A549 (cell line): Measurements from ENCODE around the gene GKN1. TPM values are rescaled to one million over a fixed set of nuclear protein-coding genes. Genes with fewer than 3 reads are reported as not detected.
A peak's percentile ranks its signal among the peaks of the same experiment; 100 is the strongest.

Experiments used
- ATAC-seq, 2 experiments: fragments of 200-7000 bp in 1 of 2; fragments of >200 bp in 1 of 2; cut with Nextera tagmentation in 1 of 2; cut with Tn5 transposase in 1 of 2; 3 replicates each; pipeline versions ENCODE4 v1.8.0 to v1.9.1; 2018 to 2020; ENCODE audit warnings: mild to moderate bottlenecking in 1 of 2, moderate library complexity in 1 of 2
- CTCF ChIA-PET: fragments of 300-600 bp; sonication (Branson Sonifier 250); formaldehyde crosslinking; extraction: SDS; loops from one replicate; lab custom pipeline; 2021; ENCODE audit warnings: antibody characterized with exemption, inconsistent platforms; lab: Yijun Ruan, JAX
- POLR2A ChIA-PET: fragments of 350-600 bp; formaldehyde crosslinking; extraction: SDS; loops from one replicate; lab custom pipeline; 2021; ENCODE audit warnings: antibody characterized with exemption, inconsistent platforms; lab: Yijun Ruan, JAX
- DNase-seq, 2 experiments: peaks; one replicate each; pipeline versions ENCODE4 v3.0.0 to v3.0.0-alpha.2; 2011 to 2016; ENCODE audit warnings: low read depth in 1 of 2, low spot score in 1 of 2
- FAIRE-seq: peaks from 2 replicates; lab custom pipeline; 2011; peaks lifted over from hg19 to GRCh38; lab: Jason Lieb, UNC
- H3K27ac ChIP-seq, 2 experiments: fragments of >200 bp; sonication (Bioruptor Twin); formaldehyde crosslinking; 3 replicates each; pipeline ENCODE4 v1.5.1; 2016 to 2017
- H3K4me1 ChIP-seq: fragments of >200 bp; sonication (Bioruptor Twin); formaldehyde crosslinking; 3 replicates; pipeline ENCODE4 v1.6.1; 2016
- H3K4me2 ChIP-seq: fragments of >200 bp; sonication (Bioruptor Twin); formaldehyde crosslinking; 3 replicates; pipeline ENCODE4 v1.6.1; 2016
- H3K4me3 ChIP-seq: fragments of >200 bp; sonication (Bioruptor Twin); formaldehyde crosslinking; 3 replicates; pipeline ENCODE4 v1.5.1; 2016
- H3K9me3 ChIP-seq: fragments of >200 bp; sonication (Bioruptor Twin); formaldehyde crosslinking; 3 replicates; pipeline ENCODE4 v1.6.1; 2016
- ATOH8 ChIP-seq: fragments of 250-450 bp; sonication (Bioruptor Pico); IDR thresholded peaks from 2 replicates; pipeline ENCODE4 v1.5.0; 2020; ENCODE audit warnings: low read depth, mild to moderate bottlenecking, moderate library complexity
- CHD2 ChIP-seq: fragments of 150-350 bp; IDR thresholded peaks from 2 replicates; pipeline ENCODE4 v1.6.1; 2014; ENCODE audit warnings: low read length; ENCODE audit not compliant: partially characterized antibody
- ESRRA ChIP-seq: fragments of 150-350 bp; IDR thresholded peaks from 2 replicates; pipeline ENCODE4 v1.6.1; 2014; ENCODE audit warnings: mild to moderate bottlenecking, low read length, borderline replicate concordance
- FOSB ChIP-seq: fragments of 250-450 bp; sonication (Bioruptor Pico); IDR thresholded peaks from 2 replicates; pipeline ENCODE4 v1.5.0; 2020; ENCODE audit warnings: mild to moderate bottlenecking, moderate library complexity
- FOSL2 ChIP-seq, 2 experiments: fragments of 450-650 bp in 1 of 2; fragments of >200 bp in 1 of 2; sonication (Bioruptor Twin) in 1 of 2; formaldehyde crosslinking; IDR thresholded peaks; 2 replicates each; pipeline versions ENCODE4 v1.5.0 to v1.6.1; 2016 to 2020; ENCODE audit warnings: mild to moderate bottlenecking in 1 of 2, moderate library complexity in 1 of 2
- FOXS1 ChIP-seq: fragments of 250-450 bp; sonication (Bioruptor Pico); IDR thresholded peaks from 2 replicates; pipeline ENCODE4 v1.5.0; 2020; ENCODE audit warnings: mild to moderate bottlenecking, moderate library complexity
- HDAC2 ChIP-seq: fragments of 200-600 bp; sonication (generic); IDR thresholded peaks from 2 replicates; pipeline ENCODE4 v1.6.1; 2016
- HOXA7 ChIP-seq: fragments of 250-450 bp; sonication (Bioruptor Pico); IDR thresholded peaks from 2 replicates; pipeline ENCODE4 v1.5.0; 2020; ENCODE audit warnings: mild to moderate bottlenecking, moderate library complexity
- HOXB13 ChIP-seq: fragments of 250-450 bp; sonication (Bioruptor Pico); IDR thresholded peaks from 2 replicates; pipeline ENCODE4 v1.5.0; 2020; ENCODE audit warnings: low read depth, mild to moderate bottlenecking, moderate library complexity
- KDM5A ChIP-seq: fragments of 200-600 bp; sonication (generic); IDR thresholded peaks from 2 replicates; pipeline ENCODE4 v1.6.1; 2016; ENCODE audit warnings: antibody characterized with exemption, mild to moderate bottlenecking
- MAFK ChIP-seq: fragments of 450-650 bp; IDR thresholded peaks from 2 replicates; pipeline ENCODE4 v1.6.1; 2014; ENCODE audit not compliant: partially characterized antibody
- NPAS2 ChIP-seq: fragments of 250-450 bp; sonication (Bioruptor Pico); IDR thresholded peaks from 2 replicates; pipeline ENCODE4 v1.8.0; 2022; ENCODE audit warnings: mild to moderate bottlenecking, moderate library complexity, borderline replicate concordance
- NR3C1 ChIP-seq: fragments of >200 bp; sonication (Bioruptor Twin); formaldehyde crosslinking; IDR thresholded peaks from 3 replicates; pipeline ENCODE4 v1.6.1; 2017
- PBX3 ChIP-seq: IDR thresholded peaks from 2 replicates; pipeline ENCODE4 v1.6.1; 2012
- POLR2A ChIP-seq: IDR thresholded peaks from 2 replicates; pipeline ENCODE4 v1.6.1; 2012; ENCODE audit warnings: mild to moderate bottlenecking, low read length
- POLR2AphosphoS2 ChIP-seq: conservative IDR thresholded peaks from 2 replicates; pipeline ENCODE4 v1.6.1; 2012; ENCODE audit warnings: low read length, improper control_type of control experiment, inconsistent platforms
- RAD21 ChIP-seq, 2 experiments: fragments of >200 bp in 1 of 2; sonication (Bioruptor Twin) in 1 of 2; formaldehyde crosslinking in 1 of 2; IDR thresholded peaks in 1 of 2; conservative IDR thresholded peaks in 1 of 2; 2 replicates in 1 of 2; 3 replicates in 1 of 2; pipeline ENCODE4 v1.6.1; 2012 to 2018; ENCODE audit warnings: inconsistent platforms in 1 of 2
- RARB ChIP-seq: fragments of 250-450 bp; sonication (Bioruptor Pico); IDR thresholded peaks from 2 replicates; pipeline ENCODE4 v1.8.0; 2021; ENCODE audit warnings: mild to moderate bottlenecking, moderate library complexity
- RCOR1 ChIP-seq: fragments of 150-350 bp; IDR thresholded peaks from 2 replicates; pipeline ENCODE4 v1.6.1; 2014; ENCODE audit warnings: antibody characterized with exemption, low read length, low read depth
- RFX5 ChIP-seq: fragments of 450-650 bp; IDR thresholded peaks from 2 replicates; pipeline ENCODE4 v1.7.1; 2014; ENCODE audit warnings: antibody characterized with exemption, mild to moderate bottlenecking, moderate library complexity
- RNF2 ChIP-seq: fragments of 200-600 bp; sonication (generic); IDR thresholded peaks from 2 replicates; pipeline ENCODE4 v1.6.1; 2016; ENCODE audit warnings: low read depth, mild to moderate bottlenecking, antibody characterized with exemption, moderate library complexity, borderline replicate concordance
- SMC3 ChIP-seq: fragments of >200 bp; sonication (Bioruptor Twin); formaldehyde crosslinking; IDR thresholded peaks from 3 replicates; pipeline ENCODE4 v1.6.1; 2018; ENCODE audit warnings: inconsistent platforms
- SREBF2 ChIP-seq: fragments of 450-650 bp; IDR thresholded peaks from 2 replicates; pipeline ENCODE4 v1.6.1; 2014; ENCODE audit warnings: mild to moderate bottlenecking, moderate library complexity
- TFCP2L1 ChIP-seq: fragments of 250-450 bp; sonication (Bioruptor Pico); IDR thresholded peaks from 2 replicates; pipeline ENCODE4 v1.5.0; 2021; ENCODE audit warnings: mild to moderate bottlenecking
- TP53 ChIP-seq: fragments of 250-450 bp; sonication (Bioruptor Pico); IDR thresholded peaks from 2 replicates; pipeline ENCODE4 v1.5.0; 2021; ENCODE audit warnings: mild to moderate bottlenecking, moderate library complexity
- ZC3H11A ChIP-seq: fragments of 450-650 bp; IDR thresholded peaks from 2 replicates; pipeline ENCODE4 v1.6.1; 2014; ENCODE audit warnings: antibody characterized with exemption, mild to moderate bottlenecking
- ZNF302 ChIP-seq: fragments of 250-450 bp; sonication (Bioruptor Pico); IDR thresholded peaks from 2 replicates; pipeline ENCODE4 v1.9.0; 2021; ENCODE audit warnings: inconsistent platforms, mild to moderate bottlenecking, moderate library complexity
- WGBS: methylation state at CpG from one replicate; pipeline ENCODE4 v1.1.6; 2017; ENCODE audit errors: missing lambda C conversion rate; 5-methylcytosine and 5-hydroxymethylcytosine counted together
- polyA plus RNA-seq, 4 experiments: library from polyadenylated mRNA; depleted of rRNA in 3 of 4; stranded (reverse); fragments of >200 nt; fragmentation: RNase III in 1 of 4; extraction: RNeasy Plus Mini Kit Qiagen cat#74134 plus additional on column Dnase treatment in 1 of 4; gene quantifications; 2 replicates in 3 of 4; 3 replicates in 1 of 4; pipeline ENCODE4 v1.2.3, GENCODE V29; 2011 to 2017
- TF ChIP-seq, protein P1 (sequence below): IDR thresholded peaks from 2 replicates; pipeline ENCODE4 v1.6.1; 2012

GKN1 gene
- polyA plus RNA-seq, 2 of the 4 experiments (the other 2 are of a cell fraction), result 0.35 to 0.45 TPM

GRCh38 chr2:68995916-68996315 lies 21.5 kb downstream of the GKN1 start:
- H3K27ac ChIP-seq, result peak overlapping the region in 1 of 2 experiments; percentile 25; a peak in 1 of 6 replicates
- peak overlapping the region; percentile 19; the same call in 1 of the 3 replicates for H3K4me2 ChIP-seq
- peak in 1 of 2 experiments; percentile 40; a peak in 2 of 6 replicates for ATAC-seq
- CTCF ChIA-PET, result interaction anchor here (0.6 to 2.8 kb wide), 6 partner anchors 11 to 732 kb away, joined by 3 to 17 read pairs (median 4); partner anchors contain the start of gene ANTXR1
- H3K4me3 ChIP-seq, result no peak overlapping the region
- peaks cover 9% of the 10 kb centered on the region; the same call in 1 of the 3 replicates for H3K9me3 ChIP-seq
- 22% methylated on average over 3 of the region's 3 CpGs for WGBS
- no peak for FAIRE-seq
- POLR2A ChIA-PET, result no interaction called here
- no peak for DNase-seq
- TF ChIP-seq ZC3H11A (no peak), TP53 (CRISPR knock-in tag) (no peak), CHD2 (no peak), RAD21 (conservative IDR thresholded peaks at IDR 0.05 in 1 of 2, IDR thresholded peaks at IDR 0.05 in 1 of 2) (no peak), TFCP2L1 (no peak), FOXS1 (no peak), MAFK (no peak), NR3C1 (no peak), ESRRA (no peak), HDAC2 (no peak), NPAS2 (CRISPR knock-in tag) (no peak), FOSB (no peak), SREBF2 (no peak), HOXA7 (no peak), HOXB13 (CRISPR knock-in tag) (no peak), ZNF302 (no peak), ATOH8 (no peak)
- H3K4me1 ChIP-seq, result peaks cover 19% of the 10 kb centered on the region

GRCh38 chr2:68997401-68997800 lies 23.0 kb downstream of the GKN1 start:
- no peak for TF ChIP-seq SREBF2
- no peak for TF ChIP-seq SMC3
- TF ChIP-seq RNF2, result no peak
- no peak for TF ChIP-seq RFX5
- no peak for TF ChIP-seq NR3C1
- TF ChIP-seq KDM5A, result no peak
- no peak for TF ChIP-seq PBX3
- no peak for TF ChIP-seq ZNF302
- TF ChIP-seq, protein P1, sequence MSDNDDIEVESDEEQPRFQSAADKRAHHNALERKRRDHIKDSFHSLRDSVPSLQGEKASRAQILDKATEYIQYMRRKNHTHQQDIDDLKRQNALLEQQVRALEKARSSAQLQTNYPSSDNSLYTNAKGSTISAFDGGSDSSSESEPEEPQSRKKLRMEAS, result no peak
- TF ChIP-seq RCOR1, result no peak
- TF ChIP-seq MAFK, result no peak
- TF ChIP-seq HOXA7, result no peak
- TF ChIP-seq FOSL2 (IDR thresholded peaks at IDR 0.05), result no peak
- TF ChIP-seq FOSL2 (CRISPR knock-in tag; IDR thresholded peaks at IDR 0.05), result no peak
- no peak for TF ChIP-seq FOXS1
- TF ChIP-seq POLR2AphosphoS2, result no peak
- TF ChIP-seq POLR2A, result no peak
- TF ChIP-seq RARB (CRISPR knock-in tag), result no peak
- ChIA-PET CTCF (interaction anchor here (0.6 to 2.8 kb wide), 5 partner anchors 8 to 252 kb away, joined by 3 to 17 read pairs (median 3); partner anchors contain the start of gene ANTXR1), POLR2A (no interaction called here)
- Histone ChIP-seq H3K4me1 (peaks cover 19% of the 10 kb centered on the region), H3K9me3 (peaks cover 24% of the 10 kb centered on the region), H3K27ac (no peak overlapping the region), H3K4me3 (no peak overlapping the region), H3K4me2 (no peak overlapping the region)
- FAIRE-seq (no peak), DNase-seq (no peak), ATAC-seq (no peak)
